ENCODE data around the gene TMEM141. TPM values are rescaled to one million over a fixed set of nuclear protein-coding genes. Genes with fewer than 3 reads are reported as not detected.
"Not testable (repeated sequence)": the region's sequence is repeated elsewhere in the genome, so short reads cannot be mapped to it uniquely, and the experiment has no call there.

Gene TMEM141
- polyA plus RNA-seq, 1 donor from 2014 or later = 30.1 TPM

DNA sequence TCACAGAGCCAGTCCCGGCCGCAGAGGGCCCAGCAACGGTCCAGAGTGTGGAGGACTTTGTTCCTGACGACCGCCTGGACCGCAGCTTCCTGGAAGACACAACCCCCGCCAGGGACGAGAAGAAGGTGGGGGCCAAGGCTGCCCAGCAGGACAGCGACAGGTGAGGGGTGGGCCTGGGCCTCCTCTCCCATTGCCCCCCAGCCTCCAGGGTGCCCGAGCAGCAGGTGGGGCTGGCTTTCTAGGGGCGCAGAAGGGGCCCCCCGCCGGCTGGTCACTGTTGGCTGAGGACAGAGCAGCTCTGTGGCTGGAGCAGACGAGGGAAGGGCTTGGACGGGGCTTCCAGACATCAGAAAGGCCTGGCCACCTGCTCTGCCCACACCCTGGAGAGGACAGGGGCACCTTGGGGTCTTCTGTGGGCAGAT is 46.7 kb downstream of the TMEM141 start:
- H3K4me2 ChIP-seq (ENCODE audit: low read length); H3K36me3 ChIP-seq (ENCODE audit: insufficient read depth, low read length); H3K9me2 ChIP-seq (ENCODE audit: insufficient read depth, low read length); H3K79me2 ChIP-seq (replicated peaks; ENCODE audit: insufficient read depth, low read length); H3K4me3 ChIP-seq (ENCODE audit: low read length); H2AFZ ChIP-seq (ENCODE audit: low read depth, low read length); H3K9ac ChIP-seq (ENCODE audit: low read length); H3K9me3 ChIP-seq (ENCODE audit: low read length); H3K27ac ChIP-seq (ENCODE audit: low read length); H3K27me3 ChIP-seq (ENCODE audit: insufficient read depth, low read depth, low read length); H4K20me1 ChIP-seq (ENCODE audit: insufficient read depth); H3F3A ChIP-seq (ENCODE audit: insufficient read depth, low read length, poor library complexity, severe bottlenecking): not testable (repeated sequence)

DNA sequence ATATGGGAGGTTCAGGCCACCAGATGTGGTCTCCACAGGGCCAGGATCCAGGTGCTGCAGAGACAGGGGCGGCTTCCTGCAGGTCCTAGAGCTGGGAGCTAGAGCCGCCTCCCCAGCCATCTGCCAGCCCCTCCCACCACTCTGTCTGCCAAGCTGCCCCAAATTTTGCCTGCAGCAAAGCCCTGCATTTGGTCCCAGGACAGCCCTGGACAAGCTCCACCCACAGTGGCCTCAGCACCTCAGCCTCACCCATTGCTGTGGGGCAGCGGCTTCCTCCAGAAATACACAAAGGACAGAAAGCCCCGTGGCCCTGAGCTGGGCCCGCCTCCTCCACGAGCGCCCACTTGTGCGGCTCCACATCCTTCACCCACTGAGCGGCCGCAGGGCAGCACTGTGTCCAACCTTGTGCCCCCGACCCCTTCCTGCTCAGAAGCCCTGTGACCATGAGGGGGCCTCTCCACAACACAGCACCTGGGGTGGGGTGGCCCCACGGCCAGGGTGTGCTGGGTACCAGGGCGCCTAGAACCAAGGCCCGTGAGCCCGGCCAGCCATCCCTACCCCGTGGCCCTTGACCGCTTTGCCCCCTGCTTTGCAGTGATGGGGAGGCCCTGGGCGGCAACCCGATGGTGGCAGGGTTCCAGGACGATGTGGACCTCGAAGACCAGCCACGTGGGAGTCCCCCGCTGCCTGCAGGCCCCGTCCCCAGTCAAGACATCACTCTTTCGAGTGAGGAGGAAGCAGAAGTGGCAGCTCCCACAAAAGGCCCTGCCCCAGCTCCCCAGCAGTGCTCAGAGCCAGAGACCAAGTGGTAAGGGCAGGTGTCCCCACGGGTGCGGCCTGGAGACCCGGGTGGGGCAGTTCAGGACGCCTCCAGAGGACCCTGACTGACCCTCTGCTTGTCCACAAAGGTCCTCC is 47.4 kb downstream of the TMEM141 start:
- no peak overlapping the region for H3K9ac ChIP-seq (ENCODE audit: low read length)
- no peak for TF ChIP-seq EZH2 (IDR thresholded peaks at IDR 0.05; ENCODE audit: borderline replicate concordance, insufficient read depth, low read length, poor library complexity, severe bottlenecking)
- no peak for TF ChIP-seq MXI1 (conservative IDR thresholded peaks at IDR 0.05; ENCODE audit: poor library complexity, severe bottlenecking)
- TF ChIP-seq EP300 (conservative IDR thresholded peaks at IDR 0.05; ENCODE audit: poor library complexity, severe bottlenecking) = no peak
- TF ChIP-seq, protein P1, sequence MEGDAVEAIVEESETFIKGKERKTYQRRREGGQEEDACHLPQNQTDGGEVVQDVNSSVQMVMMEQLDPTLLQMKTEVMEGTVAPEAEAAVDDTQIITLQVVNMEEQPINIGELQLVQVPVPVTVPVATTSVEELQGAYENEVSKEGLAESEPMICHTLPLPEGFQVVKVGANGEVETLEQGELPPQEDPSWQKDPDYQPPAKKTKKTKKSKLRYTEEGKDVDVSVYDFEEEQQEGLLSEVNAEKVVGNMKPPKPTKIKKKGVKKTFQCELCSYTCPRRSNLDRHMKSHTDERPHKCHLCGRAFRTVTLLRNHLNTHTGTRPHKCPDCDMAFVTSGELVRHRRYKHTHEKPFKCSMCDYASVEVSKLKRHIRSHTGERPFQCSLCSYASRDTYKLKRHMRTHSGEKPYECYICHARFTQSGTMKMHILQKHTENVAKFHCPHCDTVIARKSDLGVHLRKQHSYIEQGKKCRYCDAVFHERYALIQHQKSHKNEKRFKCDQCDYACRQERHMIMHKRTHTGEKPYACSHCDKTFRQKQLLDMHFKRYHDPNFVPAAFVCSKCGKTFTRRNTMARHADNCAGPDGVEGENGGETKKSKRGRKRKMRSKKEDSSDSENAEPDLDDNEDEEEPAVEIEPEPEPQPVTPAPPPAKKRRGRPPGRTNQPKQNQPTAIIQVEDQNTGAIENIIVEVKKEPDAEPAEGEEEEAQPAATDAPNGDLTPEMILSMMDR (IDR thresholded peaks at IDR 0.05; ENCODE audit: poor library complexity, severe bottlenecking) = no peak
- TF ChIP-seq, protein P2, sequence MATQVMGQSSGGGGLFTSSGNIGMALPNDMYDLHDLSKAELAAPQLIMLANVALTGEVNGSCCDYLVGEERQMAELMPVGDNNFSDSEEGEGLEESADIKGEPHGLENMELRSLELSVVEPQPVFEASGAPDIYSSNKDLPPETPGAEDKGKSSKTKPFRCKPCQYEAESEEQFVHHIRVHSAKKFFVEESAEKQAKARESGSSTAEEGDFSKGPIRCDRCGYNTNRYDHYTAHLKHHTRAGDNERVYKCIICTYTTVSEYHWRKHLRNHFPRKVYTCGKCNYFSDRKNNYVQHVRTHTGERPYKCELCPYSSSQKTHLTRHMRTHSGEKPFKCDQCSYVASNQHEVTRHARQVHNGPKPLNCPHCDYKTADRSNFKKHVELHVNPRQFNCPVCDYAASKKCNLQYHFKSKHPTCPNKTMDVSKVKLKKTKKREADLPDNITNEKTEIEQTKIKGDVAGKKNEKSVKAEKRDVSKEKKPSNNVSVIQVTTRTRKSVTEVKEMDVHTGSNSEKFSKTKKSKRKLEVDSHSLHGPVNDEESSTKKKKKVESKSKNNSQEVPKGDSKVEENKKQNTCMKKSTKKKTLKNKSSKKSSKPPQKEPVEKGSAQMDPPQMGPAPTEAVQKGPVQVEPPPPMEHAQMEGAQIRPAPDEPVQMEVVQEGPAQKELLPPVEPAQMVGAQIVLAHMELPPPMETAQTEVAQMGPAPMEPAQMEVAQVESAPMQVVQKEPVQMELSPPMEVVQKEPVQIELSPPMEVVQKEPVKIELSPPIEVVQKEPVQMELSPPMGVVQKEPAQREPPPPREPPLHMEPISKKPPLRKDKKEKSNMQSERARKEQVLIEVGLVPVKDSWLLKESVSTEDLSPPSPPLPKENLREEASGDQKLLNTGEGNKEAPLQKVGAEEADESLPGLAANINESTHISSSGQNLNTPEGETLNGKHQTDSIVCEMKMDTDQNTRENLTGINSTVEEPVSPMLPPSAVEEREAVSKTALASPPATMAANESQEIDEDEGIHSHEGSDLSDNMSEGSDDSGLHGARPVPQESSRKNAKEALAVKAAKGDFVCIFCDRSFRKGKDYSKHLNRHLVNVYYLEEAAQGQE (IDR thresholded peaks at IDR 0.05; ENCODE audit: borderline replicate concordance) = no peak
- no peak for TF ChIP-seq RAD21 (conservative IDR thresholded peaks at IDR 0.05)
- TF ChIP-seq POLR2AphosphoS5 (IDR thresholded peaks at IDR 0.05) = no peak
- TF ChIP-seq TAF1 (IDR thresholded peaks at IDR 0.05; ENCODE audit: low read depth) = no peak
- no peak for TF ChIP-seq SMC3 (conservative IDR thresholded peaks at IDR 0.05; ENCODE audit: poor library complexity)
- H2AFZ ChIP-seq (ENCODE audit: low read depth, low read length) = no peak overlapping the region
- H3F3A ChIP-seq (ENCODE audit: insufficient read depth, low read length, poor library complexity, severe bottlenecking) = no peaks in the 10 kb centered on the region
- H3K36me3 ChIP-seq (ENCODE audit: insufficient read depth, low read length) = no peaks in the 10 kb centered on the region
- H3K27me3 ChIP-seq (ENCODE audit: insufficient read depth, low read depth, low read length) = no peaks in the 10 kb centered on the region
- H3K4me2 ChIP-seq (ENCODE audit: low read length) = no peak overlapping the region
- no peak overlapping the region for H3K27ac ChIP-seq (ENCODE audit: low read length)
- H3K9me2 ChIP-seq (ENCODE audit: insufficient read depth, low read length) = no peaks in the 10 kb centered on the region
- no peaks in the 10 kb centered on the region for H4K20me1 ChIP-seq (ENCODE audit: insufficient read depth)
- H3K79me2 ChIP-seq (replicated peaks; ENCODE audit: insufficient read depth, low read length) = no peaks in the 10 kb centered on the region
- no peak overlapping the region for H3K4me3 ChIP-seq (ENCODE audit: low read length)
- no peaks in the 10 kb centered on the region for H3K9me3 ChIP-seq (ENCODE audit: low read length)
